ENCODE results near the gene UST.
"Not testable (repeated sequence)": the region's sequence is repeated elsewhere in the genome, so short reads cannot be mapped to it uniquely, and the experiment has no call there.

Gene UST

GRCh38 chr6:148842296-148843019, 95.6 kb downstream of the UST start:
- no peak for DNase-seq

DNA sequence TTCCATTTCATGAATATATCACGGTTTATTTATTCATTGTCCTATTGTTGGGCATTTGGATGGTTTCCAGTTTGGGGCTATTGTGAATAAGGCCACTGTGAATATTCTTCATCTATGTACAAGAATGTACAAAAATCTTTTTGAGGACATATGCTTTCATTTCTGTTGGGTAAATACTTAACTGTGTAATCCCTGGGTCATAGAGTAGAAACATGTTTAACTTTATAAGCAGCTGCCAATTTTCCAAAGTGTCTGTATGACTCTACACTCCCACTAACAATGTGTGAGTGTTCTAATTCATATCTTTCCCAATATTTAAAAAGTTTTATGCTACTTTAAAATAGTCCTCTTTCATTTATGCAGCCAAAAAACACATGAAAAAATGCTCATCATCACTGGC, 98.6 kb downstream of the UST start:
- no peak for DNase-seq

GRCh38 chr6:148846778-148847761, 100.2 kb downstream of the UST start:
- DNase-seq = no peak

DNA sequence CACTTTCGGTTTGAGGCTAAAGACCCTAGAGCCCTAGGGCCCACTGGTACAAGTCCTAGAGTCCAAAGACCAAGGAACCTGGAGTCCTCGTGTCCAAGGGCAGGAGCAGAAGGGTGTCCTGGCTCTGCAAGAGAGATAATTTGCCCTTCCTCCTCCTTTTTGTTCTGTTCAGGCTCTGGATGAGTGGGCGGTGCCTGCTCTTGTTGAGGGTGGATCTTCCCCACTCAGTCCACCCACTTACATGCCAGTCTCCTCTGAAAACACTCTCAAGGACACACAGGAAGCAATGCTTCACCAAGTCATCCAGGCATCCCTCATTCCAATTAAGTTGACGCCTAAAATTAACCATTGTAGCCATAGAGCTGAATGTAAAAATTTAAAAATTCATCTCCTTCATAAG, 102.1 kb downstream of the UST start:
- no peak for DNase-seq

GRCh38 chr6:148849449-148849848, 102.6 kb downstream of the UST start:
- not testable (repeated sequence) for DNase-seq

DNA sequence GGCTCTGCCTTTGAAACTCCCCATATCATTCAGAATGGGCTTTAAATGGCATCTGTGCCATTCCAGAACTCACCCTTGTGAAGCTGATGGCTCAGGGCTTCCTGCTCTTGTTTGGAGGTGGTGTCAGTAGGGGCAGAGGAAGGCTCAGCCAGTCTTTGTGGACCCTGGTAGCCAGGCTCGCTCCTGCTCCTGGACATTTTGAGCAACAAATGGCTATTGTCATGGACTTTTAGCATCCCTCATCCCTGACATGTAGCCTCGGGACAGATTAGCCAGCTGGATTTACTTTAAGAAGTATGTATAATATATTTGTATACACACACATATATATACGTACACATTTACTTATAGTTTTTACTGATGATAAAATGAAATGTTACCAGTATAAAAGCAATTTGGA, 104.1 kb downstream of the UST start:
- DNase-seq = no peak

GRCh38 chr6:148851683-148852556, 105.1 kb downstream of the UST start:
- peak; percentile 62 for DNase-seq

DNA sequence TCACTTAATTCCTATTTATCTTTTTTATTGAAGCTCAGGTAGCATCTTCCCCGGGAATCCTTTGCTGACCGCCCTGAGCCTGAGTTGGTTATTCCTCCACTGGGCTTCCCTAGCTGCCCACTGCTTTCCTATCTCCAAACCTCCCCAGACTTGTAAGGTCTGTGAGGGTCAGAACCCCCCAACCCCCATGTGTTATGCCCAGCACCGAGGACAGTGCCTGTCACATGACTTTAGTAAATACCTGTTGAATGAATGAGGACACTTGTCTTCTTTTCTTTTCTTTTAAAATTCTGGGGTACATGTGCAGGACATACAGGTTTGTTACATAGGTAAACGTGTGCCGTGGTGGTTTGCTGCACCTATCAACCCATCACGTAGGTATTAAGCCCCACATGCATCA, 105.9 kb downstream of the UST start:
- DNase-seq = no peak

DNA sequence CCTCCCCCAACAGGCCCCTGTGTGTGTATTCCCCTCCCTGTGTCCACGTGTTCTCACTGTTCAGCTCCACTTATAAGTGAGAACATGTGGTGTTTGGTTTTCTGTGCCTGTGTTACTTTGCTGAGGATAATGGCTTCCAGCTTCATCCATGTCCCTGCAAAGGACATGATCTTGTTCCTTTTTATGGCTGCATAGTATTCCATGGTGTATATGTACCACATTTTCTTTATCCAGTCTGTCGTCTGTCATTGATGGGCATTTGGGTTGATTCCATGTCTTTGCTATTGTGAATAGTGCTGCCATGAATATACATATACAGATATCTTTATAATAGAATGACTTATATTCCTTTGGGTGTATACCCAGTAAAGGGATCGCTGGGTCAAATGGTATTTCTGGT, 106.3 kb downstream of the UST start:
- not testable (repeated sequence) for DNase-seq

DNA sequence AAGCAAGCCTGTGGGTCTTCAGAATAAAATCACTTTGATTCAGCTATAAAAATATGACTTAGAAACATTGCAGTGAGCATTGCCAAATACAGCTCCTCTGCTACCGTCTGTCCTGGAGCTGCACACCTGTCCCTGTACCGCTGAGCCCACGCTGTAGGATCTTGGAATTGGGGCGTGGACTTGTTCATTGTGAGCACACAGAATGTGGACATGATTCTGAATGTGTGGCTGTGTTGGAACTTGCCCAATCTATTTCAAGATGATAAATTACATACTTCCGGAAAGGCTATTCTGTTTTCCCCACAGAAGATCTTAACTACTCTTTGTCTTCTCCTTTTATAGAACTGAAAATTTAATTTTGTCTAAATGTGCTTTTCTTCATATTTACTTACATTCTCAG, 107.3 kb downstream of the UST start:
- peak; percentile 49 for DNase-seq

DNA sequence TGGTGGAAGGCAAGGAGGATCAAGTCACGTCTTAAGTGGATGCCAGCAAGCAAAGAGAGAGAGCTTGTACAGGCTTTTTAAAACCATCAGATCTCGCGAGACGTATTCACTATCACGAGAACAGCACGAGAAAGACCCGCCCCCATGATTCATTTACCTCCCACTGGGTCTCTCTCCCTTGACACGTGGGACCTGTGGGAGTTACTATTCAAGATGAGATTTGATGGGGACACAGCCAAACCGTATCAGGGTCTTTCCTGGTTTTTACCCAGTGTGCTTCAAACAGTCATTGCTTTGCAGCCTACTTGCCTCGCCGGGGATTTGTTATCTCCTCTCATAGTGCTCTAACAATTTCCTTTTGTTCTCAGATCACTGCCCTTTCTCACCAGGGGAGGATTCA, 108.2 kb downstream of the UST start:
- DNase-seq = peak; percentile 7

- DNase-seq = no peak
Observed at GRCh38 chr6:148855744-148856143, 108.9 kb downstream of the UST start.

- DNase-seq = no peak
Observed at GRCh38 chr6:148857798-148858390, 111.1 kb downstream of the UST start.

DNA sequence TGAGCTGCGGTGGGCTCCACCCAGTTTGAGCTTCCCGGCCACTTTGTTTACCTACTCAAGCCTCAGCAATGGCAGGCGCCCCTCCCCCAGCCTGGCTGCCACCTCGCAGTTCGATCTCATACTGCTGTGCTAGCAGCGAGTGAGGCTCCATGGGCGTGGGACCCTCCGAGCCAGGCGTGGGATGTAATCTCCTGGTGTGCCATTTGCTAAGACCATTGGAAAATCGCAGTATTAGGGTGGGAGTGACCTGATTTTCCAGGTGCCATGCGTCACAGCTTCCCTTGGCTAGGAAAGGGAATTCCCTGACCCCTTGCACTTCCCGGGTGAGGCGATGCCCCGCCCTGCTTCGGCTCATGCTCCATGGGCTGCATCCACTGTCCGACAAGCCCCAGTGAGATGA, 117.3 kb downstream of the UST start:
- DNase-seq = not testable (repeated sequence)

DNA sequence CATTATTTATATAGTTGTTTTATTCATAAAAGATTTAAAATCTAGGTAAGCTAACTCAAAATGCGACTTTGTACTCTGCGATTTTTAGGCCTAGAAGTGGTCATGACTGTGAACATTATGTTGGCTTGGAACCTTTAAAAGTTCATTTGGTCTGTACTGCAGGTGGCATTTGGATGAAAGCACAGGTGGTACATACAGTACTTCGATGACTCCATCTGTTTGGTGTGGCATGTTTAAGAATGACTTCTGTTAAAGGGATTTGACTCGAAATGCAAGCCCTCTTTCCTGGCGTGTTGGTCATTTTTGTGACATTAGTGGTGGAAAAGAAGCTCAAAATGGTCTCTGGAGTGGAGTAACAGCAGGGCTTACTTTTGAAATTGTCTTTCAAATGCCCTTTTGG, 118.1 kb downstream of the UST start:
- DNase-seq = peak; percentile 43

DNA sequence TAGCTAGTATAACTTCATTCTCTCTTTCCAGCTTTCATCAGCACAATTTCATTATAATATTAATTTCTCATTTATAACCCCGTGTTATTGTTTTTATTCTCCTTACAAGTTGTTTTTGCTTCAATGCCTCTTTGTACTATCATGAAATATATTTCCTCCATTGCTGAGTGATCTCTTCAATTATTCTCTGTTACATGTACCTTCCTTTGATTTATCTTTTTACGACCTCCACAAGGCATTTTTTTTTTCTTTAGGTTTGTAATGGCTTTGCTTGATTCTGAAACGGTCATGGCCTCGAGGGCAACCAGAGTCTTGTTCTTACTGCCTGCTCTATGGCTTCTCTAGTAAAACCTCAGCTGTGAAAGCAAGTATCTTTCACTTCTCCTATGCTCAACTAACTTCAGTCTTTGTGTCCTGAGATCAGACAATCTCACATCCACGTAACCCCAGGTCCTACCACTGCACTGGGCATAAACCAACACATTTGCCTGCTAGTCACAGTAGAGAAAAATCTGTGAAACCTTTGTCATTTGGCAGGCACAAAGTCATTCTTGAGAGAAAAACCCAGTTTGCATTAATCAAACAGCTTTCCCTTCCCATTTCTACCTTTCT, 119.9 kb downstream of the UST start:
- no peak for DNase-seq

GRCh38 chr6:148867862-148868261, 121.0 kb downstream of the UST start:
- no peak for DNase-seq

DNA sequence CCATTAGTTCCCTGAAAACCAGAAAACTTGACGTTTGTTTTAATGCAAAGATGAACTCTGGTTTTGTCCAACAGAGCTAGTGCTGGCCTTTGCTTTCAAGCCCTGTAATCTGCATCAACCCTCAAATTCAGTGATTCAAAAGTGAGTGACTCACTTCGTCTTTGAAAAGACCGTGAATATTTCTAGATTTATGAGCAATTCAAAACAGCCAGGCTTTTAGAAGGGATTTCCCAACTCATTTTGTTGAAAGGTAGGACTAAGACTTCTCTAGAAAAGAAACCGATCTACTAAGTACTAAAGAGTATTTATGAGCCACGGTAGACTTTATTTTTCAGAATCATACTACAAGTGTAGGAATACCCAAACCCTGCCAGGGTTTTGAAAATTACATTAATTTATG, 121.5 kb downstream of the UST start:
- DNase-seq = no peak

DNA sequence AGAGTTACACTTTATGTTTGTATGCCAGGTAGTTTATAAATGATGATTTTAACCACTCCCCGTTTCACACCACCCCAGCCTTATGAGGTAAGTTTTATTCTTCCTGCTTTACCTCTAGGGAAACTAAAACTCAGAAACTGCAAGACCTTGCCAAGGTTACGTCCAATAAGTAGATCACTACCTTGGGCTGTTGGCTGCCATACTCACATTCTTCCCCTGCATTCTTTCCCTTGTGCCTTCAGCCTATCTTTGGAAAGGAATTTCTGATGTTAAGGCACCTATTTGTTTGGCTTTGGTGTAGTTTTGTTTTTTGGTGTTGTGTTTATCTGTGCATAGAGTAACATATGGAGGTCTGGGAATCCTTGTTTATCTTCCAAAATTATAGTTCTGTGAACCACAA, 122.1 kb downstream of the UST start:
- DNase-seq = no peak

- no peak for DNase-seq
Observed at GRCh38 chr6:148869585-148869984, 122.8 kb downstream of the UST start.

GRCh38 chr6:148873154-148873553, 126.3 kb downstream of the UST start:
- DNase-seq = no peak

- DNase-seq = no peak
Observed at GRCh38 chr6:148873868-148874267, 127.0 kb downstream of the UST start.
